GM13976 (cell line): Measurements from ENCODE around the gene PANK2.

Experiments
- DNase-seq: peaks from one replicate; pipeline ENCODE4 v3.0.0; 2012; ENCODE audit warnings: low spot score
- CTCF ChIP-seq: IDR thresholded peaks from 2 replicates; pipeline ENCODE4 v1.5.1; 2012; ENCODE audit warnings: borderline replicate concordance, mild to moderate bottlenecking; ENCODE audit not compliant: insufficient read depth; ENCODE audit errors: extremely low read depth, missing control alignments, control extremely low read depth
- in situ Hi-C: fragments of 300-500 bp; cut with MboI; formaldehyde crosslinking; loops from one replicate; pipeline ENCODE4 v1.12.0; 2022; ENCODE audit warnings: low sequenced_read_pairs, mixed read lengths, inconsistent platforms; ENCODE audit not compliant: unreplicated experiment

The PANK2 gene

GRCh38 chr20:3932681-3933080, 43.5 kb downstream of the PANK2 start:
- no peak for DNase-seq
- in situ Hi-C loops: no loop called here
- TF ChIP-seq CTCF: no peak

- TF ChIP-seq CTCF: no peak
- in situ Hi-C loops: no loop called here
- DNase-seq: no peak
Observed at GRCh38 chr20:3933218-3933617, 44.0 kb downstream of the PANK2 start.

GRCh38 chr20:3934624-3935023, 45.4 kb downstream of the PANK2 start:
- DNase-seq: no peak

GRCh38 chr20:3935295-3935955, 46.2 kb downstream of the PANK2 start:
- no peak for TF ChIP-seq CTCF
- DNase-seq: no peak
- in situ Hi-C loops: no loop called here

More at GRCh38 chr20:3934624-3935023, 45.4 kb downstream of the PANK2 start:
- TF ChIP-seq CTCF: no peak
- in situ Hi-C loops: no loop called here

- in situ Hi-C loops: no loop called here
- DNase-seq: no peak
Observed at GRCh38 chr20:3935956-3936340, 46.8 kb downstream of the PANK2 start.

GRCh38 chr20:3937618-3938017, 48.4 kb downstream of the PANK2 start:
- no peak for TF ChIP-seq CTCF
- DNase-seq: no peak
- in situ Hi-C loops: no loop called here

More at GRCh38 chr20:3935956-3936340, 46.8 kb downstream of the PANK2 start:
- no peak for TF ChIP-seq CTCF
